SK-N-SH (cell line): ENCODE data around the gene FAM114A1. TPM values are rescaled to one million over a fixed set of nuclear protein-coding genes. Genes with fewer than 3 reads are reported as not detected.

Source experiments
- CTCF ChIA-PET: fragments of 300-600, 350-600 bp; formaldehyde crosslinking; extraction: SDS; loops from one replicate; lab custom pipeline; 2021; lab: Yijun Ruan, JAX
- POLR2A ChIA-PET: fragments of 350-600 bp; sonication (Branson Sonifier 250); formaldehyde crosslinking; extraction: SDS; loops from one replicate; lab custom pipeline; 2020; ENCODE audit warnings: antibody characterized with exemption, inconsistent platforms; lab: Yijun Ruan, JAX
- DNase-seq: peaks from one replicate; pipeline ENCODE4 v3.0.0; 2012
- H2AFZ ChIP-seq: fragments of 200-600 bp; sonication (generic); 2 replicates; pipeline ENCODE4 v1.8.1; 2016; ENCODE audit warnings: antibody characterized with exemption, mild to moderate bottlenecking, low read depth
- H3F3A ChIP-seq: fragments of 200-600 bp; sonication (generic); replicated peaks from 2 replicates; pipeline ENCODE3; 2016; ENCODE audit warnings: antibody characterized with exemption, mild to moderate bottlenecking; ENCODE audit not compliant: insufficient read depth
- H3K27ac ChIP-seq, 2 experiments: fragments of 200-500 bp in 1 of 2; fragments of 200-600 bp in 1 of 2; sonication (Bioruptor generic) in 1 of 2; sonication (generic), shearing (Covaris generic) in 1 of 2; 2 replicates each; pipeline versions ENCODE4 v1.5.1 to v1.6.1; 2014 to 2016; ENCODE audit warnings: low read depth in 2 of 2, inconsistent platforms in 1 of 2, low read length in 1 of 2, mild to moderate bottlenecking in 1 of 2, mixed read lengths in 1 of 2
- H3K27me3 ChIP-seq: fragments of 200-600 bp; sonication (generic), shearing (Covaris generic); 2 replicates; pipeline ENCODE4 v1.6.1; 2016; ENCODE audit warnings: mixed run types; ENCODE audit not compliant: insufficient read depth
- H3K36me3 ChIP-seq, 2 experiments: fragments of 200-500 bp in 1 of 2; fragments of 200-600 bp in 1 of 2; sonication (Bioruptor generic) in 1 of 2; sonication (generic) in 1 of 2; replicated peaks in 1 of 2; 2 replicates each; pipeline versions ENCODE3 to v1.5.1; 2014 to 2016; ENCODE audit warnings: low read length in 1 of 2, mild to moderate bottlenecking in 1 of 2; ENCODE audit not compliant: insufficient read depth in 2 of 2, control insufficient read depth in 1 of 2
- H3K4me1 ChIP-seq, 2 experiments: fragments of 200-500 bp in 1 of 2; fragments of 200-600 bp in 1 of 2; sonication (Bioruptor generic) in 1 of 2; sonication (generic), shearing (Covaris generic) in 1 of 2; 2 replicates each; pipeline versions ENCODE4 v1.5.1 to v1.6.1; 2014 to 2016; ENCODE audit warnings: low read depth in 1 of 2, low read length in 1 of 2, mixed run types in 1 of 2; ENCODE audit not compliant: insufficient read depth in 2 of 2, control insufficient read depth in 1 of 2
- H3K4me2 ChIP-seq: fragments of 200-600 bp; sonication (generic), shearing (Covaris generic); 2 replicates; pipeline ENCODE4 v1.6.1; 2017; ENCODE audit warnings: mixed run types
- H3K4me3 ChIP-seq, 2 experiments: fragments of 200-500 bp in 1 of 2; fragments of 200-600 bp in 1 of 2; sonication (Bioruptor generic) in 1 of 2; sonication (generic), shearing (Covaris generic) in 1 of 2; 2 replicates each; pipeline versions ENCODE4 v1.5.1 to v1.8.1; 2014 to 2016; ENCODE audit warnings: low read depth in 2 of 2, inconsistent platforms in 1 of 2, low read length in 1 of 2, mild to moderate bottlenecking in 1 of 2, mixed read lengths in 1 of 2, moderate library complexity in 1 of 2
- H3K79me2 ChIP-seq: fragments of 200-600 bp; sonication (generic); 2 replicates; pipeline ENCODE4 v1.8.1; 2017; ENCODE audit warnings: mild to moderate bottlenecking; ENCODE audit not compliant: insufficient read depth
- H3K9ac ChIP-seq: fragments of 200-600 bp; sonication (generic); 2 replicates; pipeline ENCODE4 v1.6.1; 2017; ENCODE audit warnings: mixed run types
- H3K9me2 ChIP-seq: fragments of 200-600 bp; sonication (generic); 2 replicates; pipeline ENCODE4 v1.6.1; 2017; ENCODE audit warnings: mixed run types
- H3K9me3 ChIP-seq: fragments of 200-600 bp; sonication (generic); 2 replicates; pipeline ENCODE4 v1.6.1; 2017; ENCODE audit warnings: mixed run types, mild to moderate bottlenecking, moderate library complexity
- H4K20me1 ChIP-seq: fragments of 200-600 bp; sonication (generic); 2 replicates; pipeline ENCODE4 v1.6.1; 2017; ENCODE audit warnings: mild to moderate bottlenecking, mixed run types; ENCODE audit not compliant: insufficient read depth
- FOXJ3 ChIP-seq: sonication (generic); formaldehyde crosslinking; IDR thresholded peaks from 2 replicates; pipeline ENCODE4 v1.5.1; 2020; ENCODE audit warnings: mild to moderate bottlenecking, missing genetic modification reagents
- FOXM1 ChIP-seq: IDR thresholded peaks from 2 replicates; pipeline ENCODE4 v1.4.0; 2012; ENCODE audit warnings: low read depth, mild to moderate bottlenecking
- GABPA ChIP-seq: IDR thresholded peaks from 2 replicates; pipeline ENCODE4 v1.4.0; 2012; ENCODE audit warnings: low read depth, mild to moderate bottlenecking
- GATA2 ChIP-seq: sonication (generic); formaldehyde crosslinking; IDR thresholded peaks from 2 replicates; pipeline ENCODE4 v1.5.0; 2020; ENCODE audit warnings: mild to moderate bottlenecking, missing genetic modification reagents
- RFX5 ChIP-seq: IDR thresholded peaks from 2 replicates; pipeline ENCODE4 v1.6.1; 2012; ENCODE audit warnings: mild to moderate bottlenecking, improper control_type of control experiment, low read length
- SIN3A ChIP-seq: IDR thresholded peaks from 2 replicates; pipeline ENCODE4 v1.6.1; 2012; ENCODE audit warnings: low read depth, mild to moderate bottlenecking, low read length, moderate library complexity, borderline replicate concordance
- WGBS: methylation state at CpG from one replicate; pipeline ENCODE4 v1.1.6; 2017; ENCODE audit warnings: low lambda C conversion rate; 5-methylcytosine and 5-hydroxymethylcytosine counted together
- polyA plus RNA-seq, 3 experiments: library from polyadenylated mRNA; depleted of rRNA; stranded (reverse); fragments of >200 nt; gene quantifications; 2 replicates each; pipeline ENCODE4 v1.2.3, GENCODE V29; 2012
- TF ChIP-seq, protein P1 (sequence below): IDR thresholded peaks from 2 replicates; pipeline ENCODE4 v1.4.0; 2012; ENCODE audit warnings: low read depth, borderline replicate concordance
- TF ChIP-seq, protein P2 (sequence below): IDR thresholded peaks from 2 replicates; pipeline ENCODE4; 2012

The FAM114A1 gene
- polyA plus RNA-seq, 1 of the 3 experiments (the other 2 are of a cell fraction) = 54.2 TPM

DNA sequence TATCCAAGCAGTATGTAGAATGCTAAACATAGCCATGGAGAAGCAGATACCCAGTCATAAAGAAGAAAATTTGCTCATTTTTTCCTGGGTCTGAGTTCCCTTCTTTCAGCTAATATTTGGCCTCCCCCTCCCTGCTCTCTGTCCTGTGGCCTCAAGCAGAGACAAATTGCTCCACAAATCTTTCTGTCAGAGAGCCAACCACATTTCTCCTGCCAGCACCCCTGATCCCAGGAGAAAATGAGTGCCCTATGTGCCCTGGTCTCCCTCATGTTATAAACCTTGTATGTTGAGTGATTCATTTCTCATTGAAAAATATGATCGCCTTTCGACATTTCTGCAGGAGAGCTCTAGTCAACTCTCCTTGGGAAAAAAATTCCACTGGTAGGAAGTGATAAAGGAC lies 82.6 kb downstream of the FAM114A1 start:
- H3K9me3 ChIP-seq = no peaks in the 10 kb centered on the region
- H3K27ac ChIP-seq = no peak overlapping the region
- ChIA-PET POLR2A (no interaction called here), CTCF (interaction anchor here (0.5 to 2.6 kb wide), 3 partner anchors 9 to 24 kb away, joined by 3 to 7 read pairs (median 5); no protein-coding TSS in a partner anchor)
- peaks cover 10 to 13% of the 10 kb centered on the region in 2 experiments for H3K4me1 ChIP-seq
- H3K79me2 ChIP-seq = no peaks in the 10 kb centered on the region
- H3K9ac ChIP-seq = no peak overlapping the region
- peaks cover 0 to 8% of the 10 kb centered on the region in 2 experiments for H3K36me3 ChIP-seq
- H2AFZ ChIP-seq = no peak overlapping the region
- no peak for DNase-seq
- peaks cover 36% of the 10 kb centered on the region for H3F3A ChIP-seq
- TF ChIP-seq, protein P1, sequence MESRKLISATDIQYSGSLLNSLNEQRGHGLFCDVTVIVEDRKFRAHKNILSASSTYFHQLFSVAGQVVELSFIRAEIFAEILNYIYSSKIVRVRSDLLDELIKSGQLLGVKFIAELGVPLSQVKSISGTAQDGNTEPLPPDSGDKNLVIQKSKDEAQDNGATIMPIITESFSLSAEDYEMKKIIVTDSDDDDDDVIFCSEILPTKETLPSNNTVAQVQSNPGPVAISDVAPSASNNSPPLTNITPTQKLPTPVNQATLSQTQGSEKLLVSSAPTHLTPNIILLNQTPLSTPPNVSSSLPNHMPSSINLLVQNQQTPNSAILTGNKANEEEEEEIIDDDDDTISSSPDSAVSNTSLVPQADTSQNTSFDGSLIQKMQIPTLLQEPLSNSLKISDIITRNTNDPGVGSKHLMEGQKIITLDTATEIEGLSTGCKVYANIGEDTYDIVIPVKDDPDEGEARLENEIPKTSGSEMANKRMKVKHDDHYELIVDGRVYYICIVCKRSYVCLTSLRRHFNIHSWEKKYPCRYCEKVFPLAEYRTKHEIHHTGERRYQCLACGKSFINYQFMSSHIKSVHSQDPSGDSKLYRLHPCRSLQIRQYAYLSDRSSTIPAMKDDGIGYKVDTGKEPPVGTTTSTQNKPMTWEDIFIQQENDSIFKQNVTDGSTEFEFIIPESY = no peak
- TF ChIP-seq GABPA (no peak), SIN3A (no peak)
- TF ChIP-seq, protein P2, sequence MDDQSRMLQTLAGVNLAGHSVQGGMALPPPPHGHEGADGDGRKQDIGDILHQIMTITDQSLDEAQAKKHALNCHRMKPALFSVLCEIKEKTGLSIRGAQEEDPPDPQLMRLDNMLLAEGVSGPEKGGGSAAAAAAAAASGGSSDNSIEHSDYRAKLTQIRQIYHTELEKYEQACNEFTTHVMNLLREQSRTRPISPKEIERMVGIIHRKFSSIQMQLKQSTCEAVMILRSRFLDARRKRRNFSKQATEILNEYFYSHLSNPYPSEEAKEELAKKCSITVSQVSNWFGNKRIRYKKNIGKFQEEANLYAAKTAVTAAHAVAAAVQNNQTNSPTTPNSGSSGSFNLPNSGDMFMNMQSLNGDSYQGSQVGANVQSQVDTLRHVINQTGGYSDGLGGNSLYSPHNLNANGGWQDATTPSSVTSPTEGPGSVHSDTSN = peak; percentile 37; the same call in 1 of the 2 replicates
- H3K27me3 ChIP-seq = no peaks in the 10 kb centered on the region
- H3K4me3 ChIP-seq = no peak overlapping the region
- no peaks in the 10 kb centered on the region for H4K20me1 ChIP-seq
- H3K9me2 ChIP-seq = no peaks in the 10 kb centered on the region
- WGBS = 94% methylated on average over 2 of the region's 2 CpGs
- no peak overlapping the region for H3K4me2 ChIP-seq

DNA sequence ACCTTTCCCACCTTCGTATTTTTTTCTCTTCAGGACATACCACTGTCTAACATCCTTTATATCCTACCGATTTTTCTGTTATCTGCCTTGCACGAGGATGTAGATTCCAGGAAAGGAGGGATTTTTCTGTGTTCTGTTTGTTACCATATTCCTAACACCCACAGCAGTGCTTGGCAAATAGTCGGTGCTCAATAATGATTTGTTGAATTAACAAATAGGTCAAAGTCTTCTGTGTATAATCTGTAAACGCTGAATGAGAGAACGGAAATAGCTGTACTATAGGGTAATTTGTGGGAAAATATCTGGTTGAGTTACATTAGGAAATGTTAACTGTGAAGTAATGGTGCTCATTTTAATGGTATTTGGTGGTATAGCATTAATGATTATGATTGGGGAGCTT lies 83.1 kb downstream of the FAM114A1 start:
- no peak overlapping the region for H3K4me3 ChIP-seq
- no peak for DNase-seq
- ChIA-PET POLR2A (no interaction called here), CTCF (interaction anchor here (2.6 kb wide), 1 partner anchor 8 kb away, joined by 7 read pairs; no protein-coding TSS in a partner anchor)
- H3K79me2 ChIP-seq = no peaks in the 10 kb centered on the region
- peaks cover 10 to 13% of the 10 kb centered on the region in 2 experiments for H3K4me1 ChIP-seq
- 93% methylated on average over 6 of the region's 6 CpGs for WGBS
- peaks cover 0 to 2% of the 10 kb centered on the region in 2 experiments for H3K36me3 ChIP-seq
- H2AFZ ChIP-seq = no peak overlapping the region
- no peak for TF ChIP-seq GATA2
- TF ChIP-seq FOXM1 = no peak
- no peak for TF ChIP-seq FOXJ3 (CRISPR knock-in tag)
- no peak overlapping the region for H3K4me2 ChIP-seq
- no peak overlapping the region for H3K27ac ChIP-seq
- no peak overlapping the region for H3K9ac ChIP-seq
- no peaks in the 10 kb centered on the region for H4K20me1 ChIP-seq
- no peaks in the 10 kb centered on the region for H3K9me2 ChIP-seq
- no peaks in the 10 kb centered on the region for H3K27me3 ChIP-seq
- H3K9me3 ChIP-seq = no peaks in the 10 kb centered on the region
- peaks cover 32% of the 10 kb centered on the region for H3F3A ChIP-seq

DNA sequence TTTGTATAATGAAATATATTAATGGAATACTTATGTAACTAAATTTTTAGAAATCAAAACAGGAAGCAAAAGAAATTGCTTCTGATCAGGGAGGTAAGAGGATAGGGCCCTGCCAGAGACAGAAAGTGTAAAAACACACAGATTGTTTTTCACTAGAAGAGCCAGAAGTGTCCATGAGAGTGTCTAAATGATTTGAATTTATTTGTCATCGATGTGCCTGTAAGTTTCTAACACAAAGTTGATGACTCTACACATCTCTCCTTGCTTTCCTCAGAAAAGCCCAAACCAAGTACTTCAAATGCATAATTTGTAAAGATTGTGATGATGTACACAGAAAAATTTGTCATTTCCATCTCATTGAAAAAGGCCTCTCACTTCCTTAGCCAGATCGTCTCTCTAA lies 84.0 kb downstream of the FAM114A1 start:
- ChIA-PET POLR2A (no interaction called here), CTCF (no interaction called here)
- no peaks in the 10 kb centered on the region for H3K27me3 ChIP-seq
- no peaks in the 10 kb centered on the region for H3K36me3 ChIP-seq
- H3K9me3 ChIP-seq = no peaks in the 10 kb centered on the region
- no peak for DNase-seq
- H4K20me1 ChIP-seq = no peaks in the 10 kb centered on the region
- H3K27ac ChIP-seq = no peak overlapping the region
- TF ChIP-seq, protein P1 = no peak
- TF ChIP-seq RFX5 = no peak
- no peak overlapping the region for H3K9ac ChIP-seq
- no peak overlapping the region for H3K4me2 ChIP-seq
- no peaks in the 10 kb centered on the region for H3K79me2 ChIP-seq
- no peak overlapping the region for H3K4me3 ChIP-seq
- 84% methylated on average over 2 of the region's 2 CpGs for WGBS
- H3K4me1 ChIP-seq = peaks cover 10 to 13% of the 10 kb centered on the region in 2 experiments
- H2AFZ ChIP-seq = no peak overlapping the region
- no peaks in the 10 kb centered on the region for H3K9me2 ChIP-seq
- H3F3A ChIP-seq = peaks cover 28% of the 10 kb centered on the region
